SK-N-SH treated with all-trans-retinoic acid at 6 μM for 48 hours (cell line): ENCODE data around the gene STK11IP.

Experiments used
- ATAC-seq: fragments of 200-7000 bp; cut with Tn5 transposase; 3 replicates; pipeline ENCODE4 v1.9.1; 2020; ENCODE audit warnings: mild to moderate bottlenecking, moderate library complexity
- ARNTL ChIP-seq: fragments of 450-650 bp; formaldehyde crosslinking; IDR thresholded peaks from 2 replicates; pipeline ENCODE4 v1.5.0; 2020; ENCODE audit warnings: low read depth, mild to moderate bottlenecking, moderate library complexity, borderline replicate concordance
- BACH2 ChIP-seq: fragments of 250-450 bp; sonication (Bioruptor Pico); IDR thresholded peaks from 2 replicates; pipeline ENCODE4 v1.9.0; 2021; ENCODE audit warnings: mild to moderate bottlenecking, borderline replicate concordance
- CREB5 ChIP-seq: fragments of 250-450 bp; sonication (Bioruptor Pico); IDR thresholded peaks from 2 replicates; pipeline ENCODE4 v1.5.1; 2020; ENCODE audit warnings: low read depth, mild to moderate bottlenecking, moderate library complexity
- CSDC2 ChIP-seq: fragments of 250-450 bp; sonication (Bioruptor Pico); IDR thresholded peaks from 2 replicates; pipeline ENCODE4 v1.5.0; 2020; ENCODE audit warnings: mild to moderate bottlenecking, moderate library complexity
- CSRNP3 ChIP-seq: fragments of 250-450 bp; sonication (Bioruptor Pico); IDR thresholded peaks from 2 replicates; pipeline ENCODE4 v1.5.1; 2021; ENCODE audit warnings: mild to moderate bottlenecking, moderate library complexity
- ESRRG ChIP-seq: fragments of 250-450 bp; sonication (Bioruptor Pico); IDR thresholded peaks from 2 replicates; pipeline ENCODE4 v1.6.1; 2021; ENCODE audit warnings: mild to moderate bottlenecking
- GLIS3 ChIP-seq: fragments of 250-450 bp; sonication (Bioruptor Pico); IDR thresholded peaks from 2 replicates; pipeline ENCODE4 v1.5.0; 2020; ENCODE audit warnings: mild to moderate bottlenecking, moderate library complexity
- ISL1 ChIP-seq: fragments of 250-450 bp; sonication (Bioruptor Pico); IDR thresholded peaks from 2 replicates; pipeline ENCODE4 v2.1.2; 2022; ENCODE audit warnings: mild to moderate bottlenecking, moderate library complexity
- OSR1 ChIP-seq: fragments of 250-450 bp; sonication (Bioruptor Pico); IDR thresholded peaks from 2 replicates; pipeline ENCODE4 v1.8.0; 2022; ENCODE audit warnings: moderate library complexity, mild to moderate bottlenecking, inconsistent platforms
- PATZ1 ChIP-seq: fragments of 250-450 bp; sonication (Bioruptor Pico); IDR thresholded peaks from 2 replicates; pipeline ENCODE4 v1.8.0; 2020; ENCODE audit warnings: mild to moderate bottlenecking, moderate library complexity, borderline replicate concordance
- POU6F1 ChIP-seq: fragments of 250-450 bp; sonication (Bioruptor Pico); IDR thresholded peaks from 2 replicates; pipeline ENCODE4 v1.8.0; 2021; ENCODE audit warnings: low read depth, mild to moderate bottlenecking, moderate library complexity, borderline replicate concordance
- PPARA ChIP-seq: fragments of 250-450 bp; sonication (Bioruptor Pico); IDR thresholded peaks from 2 replicates; pipeline ENCODE4 v1.5.0; 2020; ENCODE audit warnings: mild to moderate bottlenecking, borderline replicate concordance
- SNAI2 ChIP-seq: fragments of 250-450 bp; sonication (Bioruptor Pico); IDR thresholded peaks from 2 replicates; pipeline ENCODE4 v1.5.0; 2020; ENCODE audit warnings: mild to moderate bottlenecking, moderate library complexity
- TCF4 ChIP-seq: fragments of 250-450 bp; sonication (Bioruptor Pico); IDR thresholded peaks from 2 replicates; pipeline ENCODE4 v1.8.0; 2021; ENCODE audit warnings: mild to moderate bottlenecking, moderate library complexity, borderline replicate concordance
- TOX ChIP-seq: fragments of 250-450 bp; sonication (Bioruptor Pico); IDR thresholded peaks from 2 replicates; pipeline ENCODE4 v1.8.0; 2021; ENCODE audit warnings: mild to moderate bottlenecking, moderate library complexity, borderline replicate concordance
- TSHZ2 ChIP-seq: fragments of 250-450 bp; sonication (Bioruptor Pico); IDR thresholded peaks from 2 replicates; pipeline ENCODE4 v1.5.0; 2020; ENCODE audit warnings: mild to moderate bottlenecking, moderate library complexity
- ZC3H10 ChIP-seq: fragments of 250-450 bp; sonication (Bioruptor Pico); IDR thresholded peaks from 2 replicates; pipeline ENCODE4 v1.5.1; 2021; ENCODE audit warnings: mild to moderate bottlenecking, moderate library complexity
- ZFP3 ChIP-seq: fragments of 250-450 bp; sonication (Bioruptor Pico); IDR thresholded peaks from 2 replicates; pipeline ENCODE4 v1.5.0; 2020; ENCODE audit warnings: mild to moderate bottlenecking, moderate library complexity
- ZFP30 ChIP-seq: fragments of 450-650 bp; formaldehyde crosslinking; IDR thresholded peaks from 2 replicates; pipeline ENCODE4 v1.5.0; 2022; ENCODE audit warnings: mild to moderate bottlenecking, moderate library complexity
- ZNF565 ChIP-seq: fragments of 450-650 bp; formaldehyde crosslinking; conservative IDR thresholded peaks from 2 replicates; pipeline ENCODE4 v1.5.0; 2020; ENCODE audit warnings: low read depth, mild to moderate bottlenecking, moderate library complexity
- ZNF70 ChIP-seq: fragments of 450-650 bp; formaldehyde crosslinking; IDR thresholded peaks from 2 replicates; pipeline ENCODE4 v1.5.0; 2020; ENCODE audit warnings: mild to moderate bottlenecking, moderate library complexity
- ZNF8 ChIP-seq: fragments of 450-650 bp; formaldehyde crosslinking; IDR thresholded peaks from 2 replicates; pipeline ENCODE4 v1.5.0; 2020; ENCODE audit warnings: mild to moderate bottlenecking, moderate library complexity

Gene STK11IP

GRCh38 chr2:219631406-219631891 is 33.8 kb downstream of the STK11IP start:
- TF ChIP-seq ZC3H10 (CRISPR knock-in tag), result no peak
- TF ChIP-seq BACH2 (CRISPR knock-in tag), result no peak
- no peak for TF ChIP-seq ZNF70 (CRISPR knock-in tag)
- no peak for TF ChIP-seq ZFP30 (CRISPR knock-in tag)
- TF ChIP-seq CSRNP3 (CRISPR knock-in tag), result no peak
- no peak for TF ChIP-seq TCF4 (CRISPR knock-in tag)
- no peak for TF ChIP-seq ARNTL
- no peak for TF ChIP-seq ZNF8 (CRISPR knock-in tag)
- no peak for TF ChIP-seq TOX (CRISPR knock-in tag)
- TF ChIP-seq OSR1 (CRISPR knock-in tag), result no peak
- TF ChIP-seq ZFP3 (CRISPR knock-in tag), result no peak
- TF ChIP-seq PPARA, result no peak
- TF ChIP-seq CSDC2, result no peak
- no peak for TF ChIP-seq ZNF565 (CRISPR knock-in tag)
- no peak for TF ChIP-seq POU6F1
- TF ChIP-seq PATZ1 (CRISPR knock-in tag), result no peak
- no peak for TF ChIP-seq TSHZ2 (CRISPR knock-in tag)
- no peak for TF ChIP-seq SNAI2 (CRISPR knock-in tag)
- TF ChIP-seq ESRRG, result no peak
- ATAC-seq, result no peak

- ATAC-seq, result no peak
- TF ChIP-seq PATZ1 (CRISPR knock-in tag) (no peak), CREB5 (CRISPR knock-in tag) (no peak), TCF4 (CRISPR knock-in tag) (no peak), ZFP3 (CRISPR knock-in tag) (no peak), TOX (CRISPR knock-in tag) (no peak), ZC3H10 (CRISPR knock-in tag) (no peak), OSR1 (CRISPR knock-in tag) (no peak), ESRRG (no peak), ARNTL (no peak), ISL1 (CRISPR knock-in tag) (no peak), ZNF565 (CRISPR knock-in tag) (no peak), ZNF8 (CRISPR knock-in tag) (no peak), CSDC2 (no peak), GLIS3 (CRISPR knock-in tag) (no peak), CSRNP3 (CRISPR knock-in tag) (no peak), TSHZ2 (CRISPR knock-in tag) (no peak)
These were observed 34.5 kb downstream of the STK11IP start for GRCh38 chr2:219631904-219632759.
